Hepatic stellate cell (primary cell): ENCODE measurements around the gene GATD1.

ENCODE experiments used
- DNase-seq: peaks from one replicate; pipeline ENCODE4 v3.0.0; 2011; ENCODE audit warnings: low spot score

The GATD1 gene

GRCh38 chr11:812390-812789, 35.1 kb upstream of the GATD1 start:
- DNase-seq, result no peak

- no peak for DNase-seq
These were observed 34.4 kb upstream of the GATD1 start for GRCh38 chr11:811446-812245.

- DNase-seq, result no peak
These were observed 32.8 kb upstream of the GATD1 start for GRCh38 chr11:810040-810567.

GRCh38 chr11:809287-810039, 32.2 kb upstream of the GATD1 start, which contains the start of gene RPLP2:
Gene RPLP2 (plus strand): TSS chr11:809967. CDS start chr11:810235, 268 bp downstream.
- peak; percentile 98 for DNase-seq

GRCh38 chr11:808427-809286, 31.4 kb upstream of the GATD1 start:
- DNase-seq, result no peak

- DNase-seq, result no peak
These were observed 27.3 kb upstream of the GATD1 start for GRCh38 chr11:804599-804964.

GRCh38 chr11:803770-804598, 26.7 kb upstream of the GATD1 start:
- no peak for DNase-seq

GRCh38 chr11:803467-803742, 26.1 kb upstream of the GATD1 start:
- DNase-seq, result no peak

- no peak for DNase-seq
These were observed 25.6 kb upstream of the GATD1 start for GRCh38 chr11:802693-803466.

GRCh38 chr11:802018-802617, 24.8 kb upstream of the GATD1 start:
- no peak for DNase-seq

- no peak for DNase-seq
These were observed 24.0 kb upstream of the GATD1 start for GRCh38 chr11:801097-801780.

- DNase-seq, result no peak
These were observed 23.2 kb upstream of the GATD1 start for GRCh38 chr11:800473-800872.

GRCh38 chr11:799641-800316, 22.5 kb upstream of the GATD1 start:
- DNase-seq, result no peak

- peak; percentile 94 for DNase-seq
These were observed 20.9 kb upstream of the GATD1 start, which contains the start of gene SLC25A22 for GRCh38 chr11:798093-798713. Gene SLC25A22 (minus strand): TSS chr11:798281. CDS start chr11:795006, 3,275 bp downstream.

GRCh38 chr11:797296-798092, 20.2 kb upstream of the GATD1 start:
- peak; percentile 93 for DNase-seq

GRCh38 chr11:796565-797295, 19.4 kb upstream of the GATD1 start:
- no peak for DNase-seq
